Gastrocnemius medialis (tissue), 4 donors: ENCODE data around the gene CLASP1. TPM values are rescaled to one million over a fixed set of nuclear protein-coding genes. Genes with fewer than 3 reads are reported as not detected.

Experiments used
- ATAC-seq, 2 donors: fragments of 150-250 bp; one replicate each; pipeline ENCODE4 v1.9.1; 2016
- DNase-seq, 2 donors: peaks; one replicate each; pipeline ENCODE4 v3.0.0-alpha.2; 2019
- H3K27ac ChIP-seq, 4 donors: fragments of 200-600 bp; sonication (generic); 1 replicate in 1 of 4; 2 replicates in 3 of 4; pipeline ENCODE4 v1.5.1; 2016 to 2018; ENCODE audit warnings: mild to moderate bottlenecking in 2 of 4, moderate library complexity in 1 of 4
- H3K27me3 ChIP-seq, 3 donors: fragments of 200-600 bp; sonication (generic) in 2 of 3; 1 replicate in 1 of 3; 2 replicates in 2 of 3; pipeline versions ENCODE4 v1.5.1 to v1.6.0; 2016 to 2019; ENCODE audit warnings: mild to moderate bottlenecking in 1 of 3, moderate library complexity in 1 of 3
- H3K36me3 ChIP-seq, 2 donors: fragments of 200-600 bp; sonication (generic) in 1 of 2; one replicate each; pipeline ENCODE4 v1.5.1; 2017 to 2018
- H3K4me1 ChIP-seq, 2 donors: fragments of 200-600 bp; sonication (generic) in 1 of 2; one replicate each; pipeline ENCODE4 v1.5.1; 2016 to 2017; ENCODE audit warnings: mild to moderate bottlenecking in 2 of 2
- H3K4me3 ChIP-seq, 4 donors: fragments of 200-600 bp; sonication (generic) in 3 of 4; 1 replicate in 1 of 4; 2 replicates in 3 of 4; pipeline ENCODE4 v1.5.1; 2016 to 2019; ENCODE audit warnings: mild to moderate bottlenecking in 2 of 4
- H3K9me3 ChIP-seq, 3 donors: fragments of 200-600 bp; sonication (generic) in 2 of 3; 1 replicate in 1 of 3; 2 replicates in 2 of 3; pipeline ENCODE4 v1.5.1; 2016 to 2019
- POLR2A ChIP-seq, 2 donors: fragments of 450-650 bp; IDR thresholded peaks; one replicate each; pipeline ENCODE4 v1.6.1; 2017; ENCODE audit warnings: antibody characterized with exemption in 2 of 2, mild to moderate bottlenecking in 2 of 2, moderate library complexity in 2 of 2
- in situ Hi-C, 4 donors: fragments of 200-750 bp; cut with MboI; loops; one replicate each; pipeline versions ENCODE4 v1.15.0 to v1.8.0; 2017; ENCODE audit warnings: low sequenced_read_pairs in 4 of 4
- intact Hi-C: fragments of 100-400 bp; cut with DNase I; formaldehyde crosslinking; loops from one replicate; pipeline ENCODE4 v1.15.1; 2023; ENCODE audit warnings: low total_unique reads
- total RNA-seq, 4 donors: library from RNA; depleted of rRNA; stranded (reverse); fragments of >200 nt; gene quantifications; one replicate each; pipeline versions ENCODE4 v1.1.0 to v1.2.3, GENCODE V29; 2016
- TF ChIP-seq, protein P1 (sequence below), 5 experiments: fragments of 450-650 bp in 3 of 5; fragments of 200-600 bp in 2 of 5; sonication (generic) in 2 of 5; IDR thresholded peaks in 4 of 5; conservative IDR thresholded peaks in 1 of 5; 1 replicate in 4 of 5; 2 replicates in 1 of 5; pipeline ENCODE4 v1.5.1; 2016 to 2019; ENCODE audit warnings: antibody characterized with exemption in 5 of 5, mild to moderate bottlenecking in 3 of 5, moderate library complexity in 3 of 5

The CLASP1 gene
- total RNA-seq, 4 donors from 2014 or later, result 50.1 to 73.9 (median 61.4) TPM

DNA sequence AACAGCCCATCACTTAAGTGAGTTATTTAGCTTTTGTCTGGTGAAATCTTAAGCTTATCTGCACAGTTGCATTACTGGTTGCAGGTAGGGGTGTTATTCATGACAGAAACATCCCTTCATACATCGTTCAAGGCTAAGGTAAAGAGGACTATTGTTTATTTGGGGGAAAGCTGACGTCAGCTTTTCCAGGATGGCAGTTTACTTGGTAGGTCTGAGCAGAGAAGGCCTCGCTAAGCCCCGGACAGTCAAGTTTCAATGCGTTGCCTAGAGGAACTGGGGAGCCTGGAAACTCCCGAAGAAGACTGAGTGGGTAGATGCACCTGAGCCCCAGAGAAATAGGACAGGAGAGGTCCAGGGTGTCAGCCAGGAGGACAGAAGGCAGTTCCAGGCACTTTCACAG is 116.4 kb downstream of the CLASP1 start:
- no peak for DNase-seq
- no peak for TF ChIP-seq POLR2A (IDR thresholded peaks at IDR 0.05)
- TF ChIP-seq, protein P1, sequence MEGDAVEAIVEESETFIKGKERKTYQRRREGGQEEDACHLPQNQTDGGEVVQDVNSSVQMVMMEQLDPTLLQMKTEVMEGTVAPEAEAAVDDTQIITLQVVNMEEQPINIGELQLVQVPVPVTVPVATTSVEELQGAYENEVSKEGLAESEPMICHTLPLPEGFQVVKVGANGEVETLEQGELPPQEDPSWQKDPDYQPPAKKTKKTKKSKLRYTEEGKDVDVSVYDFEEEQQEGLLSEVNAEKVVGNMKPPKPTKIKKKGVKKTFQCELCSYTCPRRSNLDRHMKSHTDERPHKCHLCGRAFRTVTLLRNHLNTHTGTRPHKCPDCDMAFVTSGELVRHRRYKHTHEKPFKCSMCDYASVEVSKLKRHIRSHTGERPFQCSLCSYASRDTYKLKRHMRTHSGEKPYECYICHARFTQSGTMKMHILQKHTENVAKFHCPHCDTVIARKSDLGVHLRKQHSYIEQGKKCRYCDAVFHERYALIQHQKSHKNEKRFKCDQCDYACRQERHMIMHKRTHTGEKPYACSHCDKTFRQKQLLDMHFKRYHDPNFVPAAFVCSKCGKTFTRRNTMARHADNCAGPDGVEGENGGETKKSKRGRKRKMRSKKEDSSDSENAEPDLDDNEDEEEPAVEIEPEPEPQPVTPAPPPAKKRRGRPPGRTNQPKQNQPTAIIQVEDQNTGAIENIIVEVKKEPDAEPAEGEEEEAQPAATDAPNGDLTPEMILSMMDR (IDR thresholded peaks at IDR 0.05 in 4 of 5, conservative IDR thresholded peaks at IDR 0.05 in 1 of 5), result no peak
- in situ Hi-C loops (loop anchor here in 3 of 4 donors (10.0 to 25.0 kb wide), 3 partner anchors 104 to 192 kb away; partner anchors contain the start of gene CLASP1 (in 1 of the 3)), intact Hi-C loops (loop anchor here (1.0 to 5.0 kb wide), 2 partner anchors 185 to 204 kb away; partner anchors contain the start of gene NIFK)
- ATAC-seq, result no peak
- Histone ChIP-seq H3K4me3 (no peak overlapping the region), H3K27ac (peak overlapping the region; percentile 85 to 95 (median 92)), H3K36me3 (no peaks in the 10 kb centered on the region), H3K27me3 (no peaks in the 10 kb centered on the region), H3K4me1 (peaks cover 50 to 61% of the 10 kb centered on the region in 2 donors), H3K9me3 (no peaks in the 10 kb centered on the region)

DNA sequence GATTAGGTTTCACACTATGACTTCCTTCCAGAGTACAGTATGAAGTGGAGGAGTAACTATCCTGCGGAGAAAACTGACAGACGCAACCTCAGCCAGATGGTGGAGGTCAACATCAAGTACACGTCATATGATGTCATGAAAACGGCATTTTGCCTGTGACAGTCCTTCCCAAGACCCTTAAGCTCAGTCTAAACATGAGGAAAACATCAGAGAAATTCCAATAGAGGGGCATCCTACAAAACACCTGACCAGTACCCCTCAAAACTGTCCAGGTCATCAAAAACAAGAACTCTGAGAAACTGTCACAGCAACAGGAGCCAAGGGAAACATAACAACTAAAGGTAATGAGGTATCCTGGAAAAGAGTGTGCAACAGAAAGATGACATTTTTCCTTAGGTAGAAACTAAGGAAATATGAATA is 116.9 kb downstream of the CLASP1 start:
- in situ Hi-C loops (loop anchor here in 3 of 4 donors (10.0 to 25.0 kb wide), 3 partner anchors 105 to 192 kb away; partner anchors contain the start of gene CLASP1 (in 1 of the 3)), intact Hi-C loops (loop anchor here (5.0 kb wide), 1 partner anchor 205 kb away; the partner anchor contains the start of gene NIFK)
- Histone ChIP-seq H3K27ac (peak overlapping the region; percentile 85 to 95 (median 92)), H3K4me3 (no peak overlapping the region), H3K9me3 (no peaks in the 10 kb centered on the region), H3K27me3 (no peaks in the 10 kb centered on the region), H3K4me1 (peaks cover 55 to 63% of the 10 kb centered on the region in 2 donors), H3K36me3 (no peaks in the 10 kb centered on the region)
- TF ChIP-seq, protein P1 (IDR thresholded peaks at IDR 0.05 in 4 of 5, conservative IDR thresholded peaks at IDR 0.05 in 1 of 5), result no peak
- no peak for TF ChIP-seq POLR2A (IDR thresholded peaks at IDR 0.05)
- ATAC-seq (no peak), DNase-seq (no peak)

DNA sequence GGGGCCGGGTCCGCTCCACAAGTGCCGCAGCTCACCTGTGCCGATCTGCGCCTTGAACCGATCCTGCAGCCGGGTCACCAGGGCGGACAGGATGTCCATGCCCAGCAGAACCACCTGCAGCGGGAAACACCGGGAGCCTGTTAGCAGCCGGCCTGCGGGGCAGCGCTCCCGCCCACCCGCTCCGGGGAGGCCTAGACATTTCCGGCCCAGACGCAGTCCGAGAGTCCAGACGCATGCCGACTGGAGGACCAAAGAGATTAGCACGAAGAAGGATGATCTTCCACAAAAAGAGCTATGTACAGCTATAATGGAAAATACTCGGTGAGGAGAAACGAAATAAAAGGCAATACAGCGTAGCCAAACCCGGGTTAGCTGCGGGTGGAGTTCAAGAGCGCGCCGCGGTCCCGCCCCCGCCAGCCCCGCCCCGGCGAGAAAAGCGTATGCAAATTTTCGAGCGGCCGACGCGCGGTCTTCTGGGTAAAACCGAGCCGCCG is 119.0 kb downstream of the CLASP1 start:
- in situ Hi-C loops, result loop anchor here in 3 of 4 donors (10.0 to 25.0 kb wide), 3 partner anchors 107 to 195 kb away; partner anchors contain the start of gene CLASP1 (in 1 of the 3)
- ATAC-seq, result peak; percentile 68 to 73
- peaks cover 55 to 60% of the 10 kb centered on the region in 2 donors for H3K4me1 ChIP-seq

DNA sequence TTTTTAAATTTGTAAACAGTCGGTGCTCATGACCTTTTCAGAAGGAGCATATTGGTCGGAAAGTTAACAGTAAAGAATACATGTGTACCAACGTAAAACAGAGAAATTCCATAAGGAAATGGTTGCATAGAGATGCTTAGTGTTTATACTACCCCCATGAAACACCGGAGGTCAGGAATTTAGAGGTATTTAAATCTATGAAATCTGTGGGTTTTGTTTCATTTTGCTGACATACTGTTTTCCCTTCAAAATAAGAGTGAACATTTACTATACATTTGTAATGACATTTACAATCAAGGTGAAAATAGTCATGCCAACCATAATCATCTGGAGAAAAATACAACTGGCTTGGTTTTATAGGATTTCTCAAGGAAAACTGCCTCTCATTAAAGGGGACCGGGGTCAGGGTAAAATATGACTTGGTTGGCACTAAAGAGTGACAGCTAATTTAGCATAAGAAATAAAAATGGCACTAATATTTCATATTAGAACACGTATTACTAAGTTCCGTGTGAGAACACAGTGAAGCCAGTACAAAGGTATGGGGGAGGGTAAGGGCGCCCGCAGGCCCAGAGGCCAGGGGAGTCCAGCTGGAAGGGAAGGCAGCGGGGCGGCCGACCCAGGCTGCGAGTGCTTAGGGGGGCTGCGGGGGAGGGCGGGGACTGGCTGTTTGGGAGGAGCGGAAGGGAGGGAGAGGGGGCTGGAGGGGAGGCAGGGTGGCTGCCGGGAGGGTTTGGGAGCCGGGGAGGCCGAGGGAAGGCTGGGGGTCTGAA is 119.6 kb downstream of the CLASP1 start:
- Histone ChIP-seq H3K36me3 (peaks cover 0 to 16% of the 10 kb centered on the region in 2 donors), H3K9me3 (no peaks in the 10 kb centered on the region), H3K4me1 (peaks cover 55 to 59% of the 10 kb centered on the region in 2 donors), H3K27ac (peak overlapping the region; percentile 85 to 95 (median 92)), H3K4me3 (peak overlapping the region; percentile 68 to 80 (median 70)), H3K27me3 (no peaks in the 10 kb centered on the region)
- intact Hi-C loops (loop anchor here (2.0 to 5.0 kb wide), 2 partner anchors 208 to 225 kb away; partner anchors contain the start of genes NIFK and TSN), in situ Hi-C loops (loop anchor here (10.0 to 25.0 kb wide), 4 partner anchors 108 to 195 kb away; partner anchors contain the start of gene CLASP1 (in 2 of the 4))
- TF ChIP-seq POLR2A (IDR thresholded peaks at IDR 0.05), result no peak
- TF ChIP-seq, protein P1 (IDR thresholded peaks at IDR 0.05 in 4 of 5, conservative IDR thresholded peaks at IDR 0.05 in 1 of 5), result no peak
- DNase-seq (peak; percentile 32 to 54), ATAC-seq (no peak)

More for the DNA sequence above, 119.0 kb downstream of the CLASP1 start:
- intact Hi-C loops, result loop anchor here (2.0 to 5.0 kb wide), 2 partner anchors 207 to 225 kb away; partner anchors contain the start of genes NIFK and TSN
- DNase-seq, result peak; percentile 57 to 67
- Histone ChIP-seq H3K4me3 (peak overlapping the region; percentile 68 to 80 (median 70)), H3K9me3 (no peaks in the 10 kb centered on the region), H3K27me3 (no peaks in the 10 kb centered on the region), H3K36me3 (peaks cover 0 to 9% of the 10 kb centered on the region in 2 donors), H3K27ac (peak overlapping the region; percentile 85 to 95 (median 92))
- TF ChIP-seq POLR2A (IDR thresholded peaks at IDR 0.05), result no peak
- TF ChIP-seq, protein P1 (IDR thresholded peaks at IDR 0.05 in 4 of 5, conservative IDR thresholded peaks at IDR 0.05 in 1 of 5), result no peak
